Measurements from ENCODE around the gene OPRL1.

OPRL1 gene

DNA sequence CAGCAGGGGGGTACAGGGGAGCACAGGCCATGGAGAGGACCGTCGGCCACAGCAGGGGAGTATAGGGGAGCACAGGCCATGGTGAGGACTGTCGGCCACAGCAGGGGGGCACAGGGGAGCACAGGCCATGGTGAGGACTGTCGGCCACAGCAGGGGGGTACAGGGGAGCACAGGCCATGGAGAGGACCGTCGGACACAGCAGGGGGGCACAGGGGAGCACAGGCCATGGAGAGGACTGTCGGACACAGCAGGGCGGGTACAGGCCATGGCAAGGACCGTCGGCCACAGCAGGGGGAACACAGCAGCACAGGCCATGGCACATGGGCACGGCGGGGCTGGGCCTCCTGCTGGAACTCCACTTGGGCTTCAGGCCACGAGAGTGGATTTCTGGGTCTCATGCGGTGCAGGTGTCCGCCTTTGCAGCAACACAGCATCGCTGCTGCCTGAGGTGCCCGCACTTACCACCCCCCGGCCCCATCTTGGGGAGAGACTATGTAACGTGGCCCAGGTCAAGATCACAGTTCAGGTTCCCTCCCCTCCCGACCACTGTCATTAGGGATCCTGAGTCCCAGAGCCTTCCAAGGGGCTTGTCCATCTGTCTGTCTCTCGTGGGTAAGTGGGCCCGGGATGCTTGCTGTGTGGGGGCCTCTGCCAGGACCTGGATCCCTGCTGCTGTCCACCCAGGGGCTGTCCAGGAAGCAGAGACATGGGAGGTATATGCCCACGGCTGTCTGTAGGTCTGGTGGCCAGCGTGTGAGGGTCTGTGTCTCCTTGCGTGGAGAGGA, 25.0 kb downstream of the OPRL1 start:
- no peak for DNase-seq (ENCODE audit: low read depth)

DNA sequence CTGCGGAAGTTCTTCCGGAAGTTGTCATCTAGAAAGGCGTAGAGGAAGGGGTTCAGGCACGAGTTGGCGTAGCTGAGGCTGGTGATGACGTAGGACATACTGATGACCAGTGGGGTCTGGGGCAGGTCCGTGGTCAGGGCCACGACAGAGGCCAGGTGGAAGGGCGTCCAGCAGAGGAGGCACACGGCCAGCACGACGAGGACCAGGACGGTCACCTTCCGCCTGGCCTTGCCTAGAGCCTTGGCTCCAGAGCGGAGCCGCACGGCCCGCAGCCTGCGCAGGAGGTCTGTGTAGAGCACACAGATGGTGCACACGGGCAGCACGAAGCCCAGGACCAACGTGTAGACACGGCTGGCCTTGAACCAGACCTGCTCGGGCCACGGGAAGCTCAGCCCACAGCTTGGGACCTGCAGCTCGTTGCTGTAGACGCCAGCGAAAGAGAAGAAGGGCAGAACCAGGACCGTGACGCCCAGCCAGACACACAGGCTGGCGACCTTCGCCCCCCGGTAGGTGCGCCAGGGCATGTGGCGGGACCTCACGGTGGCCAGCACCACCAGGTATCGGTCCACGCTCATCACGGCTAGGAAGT, 26.1 kb downstream of the OPRL1 start:
- DNase-seq (ENCODE audit: low read depth) = no peak

DNA sequence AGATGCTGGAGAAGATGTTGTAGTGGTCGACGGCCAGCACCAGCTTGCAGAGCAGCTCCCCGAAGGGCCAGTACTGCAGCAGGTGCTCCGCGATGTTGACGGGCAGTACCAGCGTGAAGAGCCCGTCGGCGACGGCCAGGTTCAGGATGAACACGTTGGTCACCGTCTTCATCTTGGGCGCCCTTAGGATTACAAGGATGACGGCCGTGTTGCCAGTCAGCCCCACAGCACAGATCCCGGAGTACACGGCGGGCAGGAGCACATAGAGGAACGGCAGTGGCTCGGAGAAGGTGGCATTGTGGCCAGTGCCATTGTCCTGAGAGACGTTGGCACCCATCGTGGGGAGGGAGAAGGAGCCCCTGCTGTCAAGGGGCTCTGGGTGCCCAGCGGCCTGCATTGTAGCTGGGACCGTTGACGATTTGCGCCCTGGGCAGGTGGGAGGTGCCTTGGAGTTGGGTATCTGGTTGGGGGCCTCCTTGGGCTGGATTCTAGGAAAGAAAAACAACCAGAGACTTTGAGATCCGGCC, 26.6 kb downstream of the OPRL1 start:
- no peak for DNase-seq (ENCODE audit: low read depth)

DNA sequence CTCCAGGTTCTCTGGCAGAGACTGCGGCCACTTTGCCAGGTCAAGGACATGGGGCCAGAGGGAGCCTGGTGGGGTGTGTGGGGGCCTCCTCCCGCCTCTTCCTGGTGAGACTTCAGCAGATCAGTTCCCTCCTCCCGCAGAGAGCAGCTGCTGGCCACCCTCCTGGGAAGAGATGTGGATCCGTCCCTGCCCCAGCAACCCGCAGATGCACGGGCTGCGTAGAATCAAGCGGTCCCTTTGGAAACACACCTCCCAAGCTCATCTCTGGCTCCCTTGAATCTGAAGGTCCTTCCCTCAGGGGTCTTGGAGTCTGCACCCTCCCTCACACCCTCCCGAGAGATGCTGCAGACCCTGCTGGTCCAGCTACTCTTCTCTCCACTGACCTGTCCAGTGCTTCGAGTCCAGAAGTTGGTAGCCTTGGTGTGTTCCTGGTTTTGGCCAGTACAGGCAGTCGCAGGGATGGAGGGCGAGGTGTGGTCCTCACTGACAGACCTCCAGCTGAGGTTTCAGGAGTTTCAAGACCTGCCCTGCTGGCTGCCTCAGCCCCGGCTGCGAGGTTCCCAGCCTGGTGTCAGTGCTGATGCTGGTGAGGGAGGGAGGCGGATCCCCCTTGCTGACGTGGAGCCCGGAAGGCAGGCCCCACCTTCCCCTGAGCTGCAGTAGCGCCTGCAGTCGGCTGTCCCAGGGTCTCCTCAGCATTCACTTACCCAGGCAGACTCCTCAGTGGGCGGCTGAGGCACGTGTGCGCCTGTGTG, 27.3 kb downstream of the OPRL1 start, which contains the start of gene NPBWR2:
Gene NPBWR2 (minus strand): TSS at position 585 of the 755 bp plus-strand sequence. CDS start 734 bp downstream, outside the sequence.
- DNase-seq (ENCODE audit: low read depth) = no peak

DNA sequence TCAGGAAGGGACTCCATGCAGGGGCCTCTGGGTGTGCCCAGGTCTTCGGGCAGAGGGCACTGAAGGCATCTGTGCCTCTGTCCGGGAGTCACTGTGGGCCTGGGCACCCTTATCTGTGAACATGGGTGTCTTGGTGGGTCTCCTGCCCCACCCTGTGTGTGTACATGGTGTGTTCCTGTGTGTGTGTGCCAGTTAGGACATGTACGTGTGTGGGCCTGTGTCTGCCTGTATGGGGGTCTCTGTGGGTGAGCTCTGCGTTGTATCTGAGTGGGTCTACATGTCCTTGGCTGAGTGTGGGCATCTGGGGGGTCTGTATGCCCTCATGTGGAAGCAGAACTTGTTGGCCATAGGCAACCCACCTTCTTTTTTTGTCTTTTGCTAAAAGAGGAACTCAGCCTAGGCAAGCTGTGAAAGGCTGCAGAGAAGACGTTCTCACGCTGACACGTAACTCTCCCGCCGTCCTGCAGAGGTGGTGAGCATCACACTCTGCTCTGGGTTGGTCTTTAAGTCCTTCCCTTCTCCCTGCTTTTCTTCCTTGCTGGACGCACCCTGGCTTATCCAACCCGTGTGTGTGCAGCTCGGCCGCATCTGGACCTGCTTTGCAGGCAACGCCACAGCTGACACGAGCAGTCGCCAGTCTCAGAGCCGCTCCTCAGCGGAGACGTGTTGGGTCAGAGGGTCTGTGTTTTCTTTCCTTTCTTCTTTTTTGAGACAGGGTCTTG, 28.0 kb downstream of the OPRL1 start:
- DNase-seq (ENCODE audit: low read depth) = no peak

DNA sequence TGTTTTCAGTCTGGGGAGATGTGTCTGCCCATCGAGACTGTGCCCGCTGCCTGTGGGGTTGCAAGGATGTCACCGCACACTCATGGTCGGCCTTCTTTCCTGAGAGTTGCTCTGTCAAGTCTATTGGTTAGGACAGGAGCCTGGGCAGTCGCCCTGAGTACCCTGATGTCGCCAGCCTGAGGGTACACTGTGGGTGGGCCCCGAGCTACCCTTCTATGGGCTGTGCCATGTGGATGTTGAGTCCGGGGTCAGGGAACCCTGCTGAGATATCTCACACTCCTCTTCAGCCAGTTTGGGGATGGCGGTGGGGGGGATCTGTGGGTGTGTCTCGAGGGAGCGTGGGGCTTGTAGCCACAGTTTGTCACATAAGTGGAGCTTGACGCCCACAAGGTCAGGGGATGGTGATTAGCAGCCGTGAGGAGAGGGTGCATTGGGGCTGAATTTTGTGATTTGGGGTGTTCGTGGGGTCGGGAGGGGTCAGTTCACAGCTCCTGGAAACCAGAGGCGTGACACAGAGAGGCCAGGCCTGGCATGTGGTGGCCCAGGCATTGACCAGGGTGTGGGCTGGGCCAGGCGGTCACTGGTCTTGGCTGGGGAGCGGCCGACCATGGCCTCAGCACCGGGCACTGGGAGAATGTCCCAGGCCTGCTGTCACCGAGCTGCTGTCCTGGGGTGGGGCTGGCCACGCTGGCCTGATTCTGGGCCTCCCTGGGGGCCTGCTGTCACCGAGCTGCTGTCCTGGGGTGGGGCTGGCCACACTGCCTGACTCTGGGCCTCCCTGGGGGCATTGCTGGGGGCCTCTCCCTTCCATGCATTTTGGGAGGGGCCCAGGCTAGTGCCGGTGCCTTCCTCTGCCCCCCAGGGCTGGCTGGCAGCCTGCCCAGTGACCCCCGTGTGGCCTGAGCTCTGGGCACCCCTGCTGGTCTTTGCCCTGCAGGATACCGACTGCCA, 29.1 kb downstream of the OPRL1 start:
- DNase-seq (ENCODE audit: low read depth) = no peak

DNA sequence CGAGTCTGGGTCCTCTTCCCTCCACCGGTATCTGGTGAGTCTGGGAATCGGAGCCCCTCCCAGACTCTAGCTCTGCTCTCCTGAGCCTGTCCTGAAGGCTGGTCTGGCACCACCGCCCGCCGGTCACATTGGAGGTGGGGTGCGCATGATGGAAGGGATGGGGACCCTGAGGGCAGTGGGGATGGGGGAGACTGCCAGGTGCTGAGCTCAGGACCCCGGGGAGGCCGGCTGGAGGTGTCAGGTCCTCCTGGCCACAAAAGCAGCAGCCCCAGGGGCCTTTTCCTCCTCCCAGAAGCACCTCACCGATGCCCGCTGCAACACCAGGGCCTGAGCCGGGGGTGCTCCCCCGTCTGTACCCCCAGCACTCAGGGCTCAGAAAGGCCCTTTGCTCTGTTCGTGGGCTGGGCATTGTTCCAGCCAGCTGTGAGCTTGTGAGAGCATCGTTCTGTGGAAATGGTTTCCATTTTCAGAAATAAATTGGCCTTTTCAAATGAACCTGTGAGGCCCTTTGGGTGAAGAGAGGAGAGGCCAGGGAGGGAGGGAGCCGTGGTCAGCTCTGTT, 30.0 kb downstream of the OPRL1 start:
- DNase-seq (ENCODE audit: low read depth) = no peak

DNA sequence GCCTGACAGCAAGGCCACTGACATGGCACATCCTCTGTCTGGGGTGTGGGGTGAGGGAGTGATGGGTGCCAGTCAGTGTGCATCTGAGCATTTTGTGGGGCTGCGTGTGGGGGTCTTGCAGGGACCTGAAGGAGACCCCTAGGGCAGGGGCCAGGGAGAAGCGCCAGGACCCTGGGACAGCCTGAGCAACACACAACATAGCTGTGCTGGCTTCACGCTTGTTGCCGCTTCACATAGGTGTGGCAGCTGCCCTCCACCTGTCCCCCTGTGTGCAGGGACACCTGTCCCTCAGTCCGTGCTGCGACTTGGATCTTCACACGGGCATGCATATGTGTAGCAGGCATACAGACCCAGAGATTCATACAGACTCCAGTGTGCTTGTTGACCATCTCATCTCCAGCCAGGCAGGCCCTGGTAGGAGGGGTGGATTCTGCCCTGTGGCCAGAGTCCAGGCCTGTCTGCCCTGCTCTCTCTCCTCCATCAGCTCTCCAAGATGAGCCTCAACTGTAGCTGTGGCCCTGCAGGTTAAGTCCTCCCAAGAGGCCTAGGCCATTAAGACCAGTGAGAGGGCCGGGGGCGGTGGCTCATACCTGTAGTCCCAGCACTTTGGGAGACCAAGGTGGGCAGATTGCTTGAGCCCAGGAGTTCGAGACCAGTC, 30.7 kb downstream of the OPRL1 start:
- no peak for DNase-seq (ENCODE audit: low read depth)

DNA sequence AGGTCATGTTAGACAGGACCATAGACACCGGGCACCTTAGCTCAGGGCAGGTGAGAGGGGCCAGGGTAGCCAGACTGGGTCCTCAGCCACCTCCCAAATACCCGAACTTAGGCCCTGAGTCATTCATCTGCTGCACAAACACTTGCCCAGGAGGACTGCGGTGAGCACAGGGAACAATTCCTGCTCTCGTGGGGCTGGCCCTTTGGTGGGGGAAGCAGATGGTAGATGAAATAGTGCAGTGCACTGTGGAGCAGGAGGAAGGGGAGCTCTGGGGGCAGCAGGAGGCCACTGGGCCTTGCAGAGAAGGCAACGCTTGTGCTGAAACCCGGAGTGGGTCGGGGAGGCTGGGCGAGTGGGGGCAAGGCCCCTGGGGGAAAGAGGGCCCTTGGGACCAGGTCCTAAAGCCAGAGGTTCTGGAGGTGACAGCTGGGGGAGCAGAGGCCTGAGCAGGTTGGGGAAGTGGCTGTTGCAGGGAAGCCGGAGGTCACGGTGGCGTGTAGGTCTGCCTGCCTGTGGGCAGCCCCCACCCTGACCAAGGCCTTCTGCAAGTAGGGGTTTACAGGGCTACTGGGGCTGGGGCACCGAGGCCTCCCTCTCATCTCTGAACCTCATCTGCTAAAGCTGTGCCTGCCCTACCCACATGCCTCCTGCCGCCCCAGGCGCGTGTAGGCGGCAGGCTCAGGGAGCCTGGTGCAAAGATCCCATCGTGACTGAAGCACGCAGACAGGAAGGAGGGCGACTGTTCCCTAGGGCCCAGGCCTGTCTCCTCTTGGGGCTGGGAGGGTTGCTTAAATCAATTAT, 32.2 kb downstream of the OPRL1 start:
- no peak for DNase-seq (ENCODE audit: low read depth)

DNA sequence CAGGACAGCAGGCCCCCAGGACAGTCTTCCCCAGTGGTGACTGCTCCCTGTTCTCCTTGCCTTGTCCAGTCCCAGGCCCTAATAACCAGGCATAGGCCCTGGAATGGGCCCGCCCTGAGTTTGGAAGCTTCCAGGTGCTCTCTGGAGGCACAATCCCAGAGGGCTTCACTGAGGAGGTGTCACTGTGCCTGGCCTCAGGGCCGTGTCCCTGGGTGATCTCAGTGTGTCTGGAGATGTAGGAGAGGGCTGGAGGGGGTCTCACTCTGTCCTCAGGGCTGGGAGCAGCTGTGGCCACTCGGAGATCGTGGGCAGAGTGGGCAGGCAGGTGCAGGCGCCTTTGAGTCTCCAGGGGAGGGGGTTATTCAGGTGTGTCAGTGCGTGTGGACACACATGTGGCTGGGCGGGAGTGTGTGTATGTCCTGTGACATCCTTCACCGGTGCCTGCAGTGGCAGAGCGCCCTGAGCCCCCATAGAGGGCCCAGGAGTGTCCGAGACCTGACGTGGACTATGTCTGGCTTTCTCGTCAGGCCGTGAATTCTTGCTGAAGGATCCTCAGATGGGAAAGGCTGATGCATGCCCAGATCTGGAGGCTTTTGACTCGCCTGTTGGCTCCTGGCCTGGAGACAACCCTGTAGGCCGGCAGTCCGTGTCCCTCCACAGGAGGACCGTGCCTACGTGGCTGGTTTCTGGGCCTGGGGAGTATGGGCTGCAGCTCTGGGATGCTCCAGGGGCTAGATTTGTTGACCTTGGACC, 33.0 kb downstream of the OPRL1 start:
- DNase-seq (ENCODE audit: low read depth) = no peak

DNA sequence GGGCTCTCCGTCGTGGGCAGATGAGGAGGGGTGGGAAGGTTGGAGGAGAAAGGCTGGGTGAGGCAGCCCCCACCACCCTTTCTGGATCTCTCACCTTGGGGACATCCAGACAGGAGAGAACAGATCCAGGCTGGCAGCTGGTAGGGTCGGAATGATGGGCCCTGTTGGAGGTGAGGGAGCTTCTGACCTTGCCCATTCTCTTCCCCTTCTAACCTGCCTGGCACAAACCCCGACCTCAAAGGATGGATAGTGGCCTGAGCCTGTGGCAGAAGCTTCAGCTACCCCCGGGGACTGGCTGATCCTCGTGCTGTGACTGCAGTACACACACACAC, 33.5 kb downstream of the OPRL1 start:
- no peak for DNase-seq (ENCODE audit: low read depth)

DNA sequence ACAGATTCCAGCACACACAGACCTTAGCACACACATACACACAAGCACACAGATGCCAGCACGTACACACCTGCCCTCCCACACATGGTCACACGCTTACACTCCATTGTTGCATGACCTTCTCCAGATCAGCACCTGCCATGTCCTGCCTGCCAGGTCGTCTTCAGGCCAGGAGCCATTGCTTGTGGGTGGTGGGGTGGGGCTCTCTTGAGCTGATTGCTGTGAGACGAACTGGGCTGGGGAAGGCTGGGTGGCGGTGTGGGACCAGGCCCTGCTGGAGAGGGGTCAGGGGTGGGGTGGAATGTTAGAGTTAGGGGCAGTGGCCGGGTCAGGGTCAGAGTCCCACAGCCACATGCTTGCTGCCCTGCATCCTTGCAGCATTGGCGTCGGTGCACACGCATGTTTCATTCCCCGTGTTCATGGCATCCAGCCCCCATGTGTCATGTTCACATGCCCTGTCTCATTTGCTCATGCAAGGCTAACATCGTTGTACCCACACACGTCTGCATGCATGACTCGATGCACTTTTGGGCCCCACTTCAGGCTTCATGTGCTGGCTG, 34.0 kb downstream of the OPRL1 start:
- no peak for DNase-seq (ENCODE audit: low read depth)

DNA sequence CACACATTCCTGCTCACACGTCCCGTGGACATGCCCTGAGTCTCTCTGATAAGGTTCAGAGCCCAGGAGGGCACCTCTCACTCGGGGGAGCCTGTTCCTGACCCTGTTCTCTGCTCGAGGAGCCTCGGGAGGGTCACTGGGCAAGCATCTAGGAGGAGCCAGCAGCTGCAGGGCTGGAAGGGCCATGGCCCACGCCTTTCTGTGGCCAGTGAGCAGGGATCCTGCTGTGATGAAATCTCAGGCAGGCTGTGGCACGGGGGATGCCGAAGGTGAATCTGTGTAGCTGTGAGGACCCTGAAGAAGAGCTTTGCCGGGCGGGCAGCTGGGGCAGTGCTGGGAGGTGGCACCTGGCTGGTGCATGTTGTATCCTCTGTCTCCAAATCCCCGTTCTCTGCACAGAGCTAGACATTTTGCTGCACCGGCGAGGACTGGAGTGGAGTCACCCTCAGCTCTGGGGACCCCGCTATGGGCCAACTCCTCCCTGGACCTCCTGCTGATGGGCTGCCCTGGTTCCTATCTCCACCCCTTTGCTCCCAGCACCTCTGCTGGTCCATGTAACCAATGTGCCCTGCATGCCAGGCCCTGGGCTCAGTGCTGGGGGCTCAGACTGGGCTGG, 34.6 kb downstream of the OPRL1 start:
- no peak for DNase-seq (ENCODE audit: low read depth)

DNA sequence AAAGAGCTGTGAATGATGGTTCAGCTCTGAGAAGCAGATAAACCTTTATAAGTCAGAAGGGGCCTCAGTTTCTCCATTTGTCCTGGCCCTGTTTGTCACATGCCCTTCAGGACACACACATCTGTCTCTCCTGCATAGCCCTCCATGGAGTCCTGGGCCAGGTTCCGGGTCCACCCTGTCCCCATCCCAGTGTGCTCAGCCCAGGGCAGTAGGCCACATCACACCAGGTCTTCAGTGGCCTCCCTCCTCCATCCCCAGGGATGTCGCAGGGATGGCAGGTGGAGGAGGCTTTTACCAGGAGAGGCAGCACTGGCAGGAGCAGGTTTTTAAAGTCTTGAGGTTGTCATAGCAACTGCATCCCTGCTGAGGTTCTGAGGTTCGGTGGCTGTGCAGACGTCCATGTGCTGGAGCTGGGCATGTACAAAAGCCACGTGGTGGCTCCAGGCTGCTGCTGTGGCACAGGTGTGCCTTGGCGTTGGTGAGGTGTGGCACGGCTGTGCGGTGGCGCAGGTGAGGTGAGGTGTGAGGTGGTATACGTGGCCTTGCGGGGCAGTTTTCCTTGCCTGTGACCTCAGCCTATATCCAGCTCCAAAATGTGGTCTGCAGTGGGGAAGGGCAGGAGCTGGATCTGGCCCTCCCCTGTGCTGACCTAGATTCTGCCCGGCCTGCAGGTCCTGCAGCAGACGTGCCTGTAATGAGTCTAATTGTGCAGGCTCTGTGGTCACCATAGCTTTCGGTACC, 35.5 kb downstream of the OPRL1 start:
- no peak for DNase-seq (ENCODE audit: low read depth)

DNA sequence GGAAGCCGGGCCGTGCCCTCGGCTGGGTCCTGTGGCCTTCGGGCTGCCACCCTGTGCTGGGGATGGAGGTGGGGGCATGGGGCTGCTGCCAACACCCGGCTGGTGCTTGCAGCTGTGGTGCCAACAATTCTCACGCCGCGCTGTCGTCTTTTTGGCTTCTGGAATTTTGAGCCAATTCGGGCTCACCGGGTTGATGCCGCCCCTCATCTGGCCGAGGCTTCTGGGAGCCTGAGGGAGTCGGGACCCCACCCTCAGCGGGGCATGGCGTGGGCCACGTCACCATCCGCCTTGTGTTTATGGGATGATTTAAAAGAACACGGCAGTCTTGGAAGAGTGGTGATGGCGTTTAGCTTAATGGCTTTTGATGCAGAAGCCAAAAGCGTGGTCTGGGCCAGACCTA, 36.1 kb downstream of the OPRL1 start:
- DNase-seq (ENCODE audit: low read depth) = no peak

DNA sequence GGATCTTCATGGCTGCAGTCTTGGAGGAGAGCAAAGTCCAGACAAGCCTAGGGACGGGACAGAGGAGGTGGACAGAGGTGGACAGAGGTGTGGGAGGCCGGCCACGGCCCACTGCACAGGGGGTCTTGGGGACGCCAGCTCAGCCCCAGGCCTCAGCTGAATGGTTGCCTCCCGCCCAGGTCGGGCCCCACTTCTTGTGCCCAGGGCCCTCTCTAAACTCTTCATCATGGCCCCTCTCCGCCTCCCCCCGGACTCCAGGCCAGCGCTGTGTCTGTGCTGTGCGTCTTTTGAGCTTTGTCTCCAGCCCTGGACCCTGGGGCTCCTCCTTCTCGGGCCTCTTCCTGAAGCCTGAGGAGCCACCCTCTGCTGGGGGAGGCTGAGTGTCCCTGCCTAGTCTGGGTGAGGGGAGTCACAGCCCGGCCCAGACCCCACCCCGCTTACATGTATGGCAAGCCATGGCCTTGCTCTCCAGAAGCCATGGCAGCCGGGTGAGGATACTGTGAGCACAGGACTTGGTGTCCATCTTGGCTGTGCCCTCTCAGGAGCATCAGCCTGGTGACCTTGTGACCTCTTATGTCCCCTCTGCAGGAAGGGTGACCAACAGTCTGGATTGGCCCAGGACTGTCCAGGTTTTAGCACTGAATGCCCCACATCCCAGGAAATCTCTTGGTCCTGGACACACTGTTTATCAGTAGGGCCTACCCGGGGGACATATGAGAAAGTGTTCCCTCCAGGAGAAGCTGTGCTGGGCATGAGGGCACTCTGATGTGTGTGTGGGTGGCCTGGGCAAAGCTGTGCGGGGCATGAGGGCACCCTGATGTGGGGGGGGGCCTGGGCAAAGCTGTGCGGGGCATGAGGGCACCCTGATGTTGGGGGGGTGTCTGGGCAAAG, 36.9 kb downstream of the OPRL1 start:
- no peak for DNase-seq (ENCODE audit: low read depth)
